Cardiac muscle cell (in vitro differentiated cells and primary cell): ENCODE results near the gene MOB2. TPM values are rescaled to one million over a fixed set of nuclear protein-coding genes. Genes with fewer than 3 reads are reported as not detected.

Source experiments
- DNase-seq, 2 donors: peaks; one replicate each; pipeline versions ENCODE4 v3.0.0 to v3.0.0-alpha.2; 2010 to 2017; ENCODE audit warnings: low read depth in 1 of 2, low spot score in 1 of 2
- H3K27ac ChIP-seq: fragments of 200-600 bp; sonication (generic); 2 replicates; pipeline ENCODE4 v1.5.1; 2016
- H3K27me3 ChIP-seq: fragments of 200-600 bp; sonication (generic); 2 replicates; pipeline ENCODE4 v1.6.0; 2016; ENCODE audit warnings: control low read depth
- H3K36me3 ChIP-seq: fragments of 200-600 bp; sonication (generic); 2 replicates; pipeline ENCODE4 v1.5.1; 2016; ENCODE audit warnings: control low read depth
- H3K4me1 ChIP-seq: fragments of 200-600 bp; sonication (generic); 2 replicates; pipeline ENCODE4 v1.8.1; 2017; ENCODE audit warnings: low read depth, mild to moderate bottlenecking, mixed run types
- H3K4me3 ChIP-seq: fragments of 200-600 bp; sonication (generic); 2 replicates; pipeline ENCODE4 v1.5.1; 2016; ENCODE audit warnings: mild to moderate bottlenecking
- H3K9me3 ChIP-seq: fragments of 200-600 bp; sonication (generic); 2 replicates; pipeline ENCODE4 v1.5.1; 2017; ENCODE audit warnings: low read depth, mild to moderate bottlenecking, control low read depth
- CTCF ChIP-seq: IDR thresholded peaks from 2 replicates; pipeline ENCODE4 v1.5.1; 2012; ENCODE audit warnings: low read depth, mild to moderate bottlenecking, low read length
- polyA plus RNA-seq: library from polyadenylated mRNA; unstranded; fragments of >200 nt; fragmentation: Nextera tagmentation; extraction: Ambion mirVana; gene quantifications from 2 replicates; pipeline ENCODE4 v1.2.1, GENCODE V29; 2016
- total RNA-seq: library from RNA; depleted of rRNA; stranded (reverse); fragments of >200 nt; gene quantifications from 2 replicates; pipeline ENCODE4 v1.2.3, GENCODE V29; 2016

MOB2 gene
- total and polyA plus RNA-seq, 2 experiments from 2014 or later, result 31.1 to 52.0 TPM

GRCh38 chr11:1488575-1489180 is 2.1 kb upstream of the MOB2 start:
- Histone ChIP-seq H3K9me3 (no peaks in the 10 kb centered on the region), H3K36me3 (no peaks in the 10 kb centered on the region), H3K27ac (peak overlapping the region; percentile 80), H3K4me1 (peaks cover 26% of the 10 kb centered on the region), H3K4me3 (no peak overlapping the region), H3K27me3 (no peaks in the 10 kb centered on the region)
- no peak for TF ChIP-seq CTCF
- no peak for DNase-seq

- no peak for TF ChIP-seq CTCF
- Histone ChIP-seq H3K27me3 (no peaks in the 10 kb centered on the region), H3K36me3 (no peaks in the 10 kb centered on the region), H3K27ac (peak overlapping the region; percentile 80), H3K4me1 (peaks cover 26% of the 10 kb centered on the region), H3K4me3 (no peak overlapping the region), H3K9me3 (no peaks in the 10 kb centered on the region)
- no peak for DNase-seq
Observed at GRCh38 chr11:1487851-1488574, 1.4 kb upstream of the MOB2 start.

- Histone ChIP-seq H3K36me3 (no peaks in the 10 kb centered on the region), H3K9me3 (no peaks in the 10 kb centered on the region), H3K4me3 (no peak overlapping the region), H3K27me3 (no peaks in the 10 kb centered on the region), H3K27ac (peak overlapping the region; percentile 80), H3K4me1 (peaks cover 26% of the 10 kb centered on the region)
- DNase-seq, result no peak
- no peak for TF ChIP-seq CTCF
Observed at GRCh38 chr11:1487091-1487850, 692 bp upstream of the MOB2 start.

- H3K27ac ChIP-seq, result peak overlapping the region; percentile 16
- no peak for DNase-seq
- H3K36me3 ChIP-seq, result no peaks in the 10 kb centered on the region
- H3K4me1 ChIP-seq, result peaks cover 26% of the 10 kb centered on the region
- no peak for TF ChIP-seq CTCF
- no peaks in the 10 kb centered on the region for H3K27me3 ChIP-seq
- no peak overlapping the region for H3K4me3 ChIP-seq
- H3K9me3 ChIP-seq, result no peaks in the 10 kb centered on the region
Observed at GRCh38 chr11:1485504-1485885, 1.1 kb downstream of the MOB2 start.

- Histone ChIP-seq H3K9me3 (no peaks in the 10 kb centered on the region), H3K4me3 (no peak overlapping the region), H3K27me3 (no peaks in the 10 kb centered on the region), H3K27ac (no peak overlapping the region), H3K4me1 (peaks cover 26% of the 10 kb centered on the region), H3K36me3 (no peaks in the 10 kb centered on the region)
- no peak for TF ChIP-seq CTCF
- no peak for DNase-seq
Observed at GRCh38 chr11:1484695-1485503, 1.7 kb downstream of the MOB2 start.
